Ascending aorta (tissue), 2 donors: ENCODE measurements around the gene CSF2RB. TPM values are rescaled to one million over a fixed set of nuclear protein-coding genes. Genes with fewer than 3 reads are reported as not detected.
"Not testable (repeated sequence)": the region's sequence is repeated elsewhere in the genome, so short reads cannot be mapped to it uniquely, and the experiment has no call there.

ENCODE experiments used
- DNase-seq, 2 donors: peaks; one replicate each; pipeline ENCODE4 v3.0.0-alpha.2; 2019; ENCODE audit warnings: low spot score in 2 of 2
- H3K27ac ChIP-seq, 2 donors: fragments of 200-600 bp; sonication (generic); one replicate each; pipeline ENCODE4 v1.5.1; 2016 to 2017; ENCODE audit warnings: mild to moderate bottlenecking in 1 of 2
- H3K27me3 ChIP-seq: fragments of 200-600 bp; sonication (generic); one replicate; pipeline ENCODE4 v1.5.1; 2017
- H3K36me3 ChIP-seq, 2 donors: fragments of 200-600 bp; sonication (generic); one replicate each; pipeline ENCODE4 v1.5.1; 2016
- H3K4me1 ChIP-seq, 2 donors: fragments of 200-600 bp; sonication (generic); one replicate each; pipeline ENCODE4 v1.5.1; 2016 to 2017; ENCODE audit warnings: mild to moderate bottlenecking in 1 of 2
- H3K4me3 ChIP-seq, 2 donors: fragments of 200-600 bp; sonication (generic); one replicate each; pipeline ENCODE4 v1.5.1; 2016 to 2017; ENCODE audit warnings: mild to moderate bottlenecking in 1 of 2
- H3K9me3 ChIP-seq, 2 donors: fragments of 200-600 bp; sonication (generic); one replicate each; pipeline ENCODE4 v1.5.1; 2016
- intact Hi-C: fragments of 100-400 bp; cut with DNase I; formaldehyde crosslinking; loops from one replicate; pipeline ENCODE4 v1.15.1; 2023
- total RNA-seq: library from RNA; depleted of rRNA; stranded (reverse); fragments of >200 nt; gene quantifications from one replicate; pipeline ENCODE4 v1.1.0, GENCODE V29; 2016
- TF ChIP-seq, protein P1 (sequence below), 3 experiments: fragments of 200-600 bp in 2 of 3; fragments of 450-650 bp in 1 of 3; sonication (generic) in 2 of 3; IDR thresholded peaks; one replicate each; pipeline ENCODE4 v1.5.1; 2016 to 2019; ENCODE audit warnings: antibody characterized with exemption in 3 of 3, mild to moderate bottlenecking in 1 of 3, moderate library complexity in 1 of 3

The CSF2RB gene
- total RNA-seq, 1 donor from 2014 or later: 6.0 TPM

DNA sequence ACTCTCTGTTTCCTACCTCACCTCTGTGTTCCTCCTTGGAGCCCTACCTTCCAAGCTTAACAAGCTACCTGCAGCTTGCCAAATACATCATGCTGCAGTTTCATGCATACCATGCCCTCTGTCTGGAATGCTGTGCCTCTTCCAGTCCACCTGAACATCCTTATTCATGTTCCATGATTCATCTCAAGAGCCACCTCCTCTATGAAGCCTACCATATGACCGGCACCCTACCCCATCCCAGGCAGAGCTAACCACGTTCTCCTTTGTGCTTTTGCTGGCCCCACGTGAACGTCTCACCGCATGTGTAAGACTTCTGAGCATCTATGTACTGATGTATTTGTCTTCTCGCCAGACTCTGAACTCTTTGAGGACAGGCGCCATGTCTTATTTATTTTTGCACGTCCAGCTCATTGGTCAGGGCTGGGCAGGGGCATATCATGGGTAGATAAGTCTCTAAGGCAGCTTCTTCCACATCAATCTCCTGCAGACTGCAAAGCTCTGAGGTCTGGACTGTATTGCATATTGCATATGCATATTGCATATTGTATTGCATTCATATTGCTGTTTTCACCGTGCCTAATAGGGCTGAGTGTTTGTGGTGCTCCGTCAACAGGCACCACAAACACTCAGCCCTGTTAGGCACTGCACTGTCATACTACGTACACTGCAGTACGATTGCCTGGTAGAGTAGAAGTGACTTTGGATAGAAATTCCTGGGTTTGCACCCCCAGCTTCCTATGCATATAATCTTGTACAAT, 74.8 kb downstream of the CSF2RB start:
- no peaks in the 10 kb centered on the region for H3K36me3 ChIP-seq
- H3K27ac ChIP-seq: no peak overlapping the region
- no peak for DNase-seq
- TF ChIP-seq, protein P1, sequence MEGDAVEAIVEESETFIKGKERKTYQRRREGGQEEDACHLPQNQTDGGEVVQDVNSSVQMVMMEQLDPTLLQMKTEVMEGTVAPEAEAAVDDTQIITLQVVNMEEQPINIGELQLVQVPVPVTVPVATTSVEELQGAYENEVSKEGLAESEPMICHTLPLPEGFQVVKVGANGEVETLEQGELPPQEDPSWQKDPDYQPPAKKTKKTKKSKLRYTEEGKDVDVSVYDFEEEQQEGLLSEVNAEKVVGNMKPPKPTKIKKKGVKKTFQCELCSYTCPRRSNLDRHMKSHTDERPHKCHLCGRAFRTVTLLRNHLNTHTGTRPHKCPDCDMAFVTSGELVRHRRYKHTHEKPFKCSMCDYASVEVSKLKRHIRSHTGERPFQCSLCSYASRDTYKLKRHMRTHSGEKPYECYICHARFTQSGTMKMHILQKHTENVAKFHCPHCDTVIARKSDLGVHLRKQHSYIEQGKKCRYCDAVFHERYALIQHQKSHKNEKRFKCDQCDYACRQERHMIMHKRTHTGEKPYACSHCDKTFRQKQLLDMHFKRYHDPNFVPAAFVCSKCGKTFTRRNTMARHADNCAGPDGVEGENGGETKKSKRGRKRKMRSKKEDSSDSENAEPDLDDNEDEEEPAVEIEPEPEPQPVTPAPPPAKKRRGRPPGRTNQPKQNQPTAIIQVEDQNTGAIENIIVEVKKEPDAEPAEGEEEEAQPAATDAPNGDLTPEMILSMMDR (IDR thresholded peaks at IDR 0.05): no peak
- intact Hi-C loops: no loop called here
- no peak overlapping the region for H3K4me3 ChIP-seq
- no peaks in the 10 kb centered on the region for H3K4me1 ChIP-seq
- H3K9me3 ChIP-seq: peaks cover 0 to 12% of the 10 kb centered on the region in 2 donors
- H3K27me3 ChIP-seq: no peaks in the 10 kb centered on the region

DNA sequence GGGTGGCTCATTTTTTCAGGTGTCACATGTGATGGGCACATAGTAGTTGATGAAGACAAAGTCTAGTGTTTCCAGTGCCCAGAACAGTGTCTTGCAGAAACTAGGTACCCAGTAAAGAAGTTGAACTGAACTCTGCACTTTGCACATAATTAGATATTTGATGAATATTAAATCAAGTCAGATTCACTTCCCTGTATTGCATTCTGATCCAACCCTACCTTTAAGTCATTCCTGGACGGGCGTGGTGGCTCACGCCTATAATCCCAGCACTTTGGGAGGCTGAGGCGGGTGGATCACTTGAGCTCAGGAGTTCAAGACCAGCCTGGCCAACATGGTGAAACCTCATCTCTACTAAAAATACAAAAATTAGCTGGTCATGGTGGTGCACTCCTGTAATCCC, 75.6 kb downstream of the CSF2RB start:
- H3K27ac ChIP-seq, intact Hi-C loops, H3K27me3 ChIP-seq, H3K4me3 ChIP-seq, H3K4me1 ChIP-seq, DNase-seq, H3K36me3 ChIP-seq: not testable (repeated sequence)
- H3K9me3 ChIP-seq: peaks cover 0 to 12% of the 10 kb centered on the region in 2 donors

Other genes with a start within 250 kb of the CSF2RB start
- gene CACNG2, start 209.9 kb upstream of the CSF2RB start, total RNA-seq: not detected
- 2.7 TPM for gene IFT27, start 137.5 kb upstream of the CSF2RB start, total RNA-seq
- not detected for gene PVALB, start 96.6 kb upstream of the CSF2RB start, total RNA-seq
- gene NCF4, start 52.6 kb upstream of the CSF2RB start, total RNA-seq: 13.7 TPM
- 22.7 TPM for gene TST, start 105.8 kb downstream of the CSF2RB start, total RNA-seq
- gene MPST, start 106.1 kb downstream of the CSF2RB start, total RNA-seq: 113 TPM
- gene KCTD17, start 138.1 kb downstream of the CSF2RB start, total RNA-seq: 34.9 TPM
- not detected for gene TMPRSS6, start 196.1 kb downstream of the CSF2RB start, total RNA-seq
- 0.96 TPM for gene IL2RB, start 236.3 kb downstream of the CSF2RB start, total RNA-seq